ENCODE measurements around the gene THOC5.

THOC5 gene

DNA sequence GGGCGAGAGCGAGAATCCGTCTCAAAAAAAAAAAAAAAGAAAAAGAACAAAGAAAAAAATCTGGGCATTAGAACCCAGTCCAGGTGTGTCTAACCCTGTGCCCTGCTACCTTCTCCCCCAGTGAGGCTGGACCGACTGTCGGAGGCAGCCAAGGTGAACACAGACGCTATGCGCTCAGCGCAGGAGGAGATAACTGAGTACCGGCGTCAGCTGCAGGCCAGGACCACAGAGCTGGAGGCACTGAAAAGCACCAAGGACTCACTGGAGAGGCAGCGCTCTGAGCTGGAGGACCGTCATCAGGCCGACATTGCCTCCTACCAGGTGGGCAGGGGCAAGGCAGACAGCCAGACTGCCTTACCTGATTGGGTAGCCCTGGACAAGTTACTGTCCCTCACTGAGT is 70.3 kb downstream of the THOC5 start:
- no peak overlapping the region for H3K9ac ChIP-seq (ENCODE audit: low read length)
- no peaks in the 10 kb centered on the region for H4K20me1 ChIP-seq (ENCODE audit: low read depth, low read length)
- no peaks in the 10 kb centered on the region for H3K36me3 ChIP-seq (ENCODE audit: low read length)
- H2AFZ ChIP-seq (ENCODE audit: low read depth, low read length, severe bottlenecking): no peak overlapping the region
- H3F3A ChIP-seq (ENCODE audit: insufficient read depth): no peaks in the 10 kb centered on the region
- H3K79me2 ChIP-seq (ENCODE audit: insufficient read depth, low read length): no peaks in the 10 kb centered on the region
- H3K27me3 ChIP-seq (ENCODE audit: low read length): no peaks in the 10 kb centered on the region
- no peaks in the 10 kb centered on the region for H3K9me2 ChIP-seq (replicated peaks; ENCODE audit: insufficient read depth, low read length)
- no peak overlapping the region for H3K4me2 ChIP-seq (ENCODE audit: low read depth, low read length, poor library complexity, severe bottlenecking)
- no peak overlapping the region for H3K27ac ChIP-seq (ENCODE audit: low read depth, low read length)
- H3K4me3 ChIP-seq (ENCODE audit: insufficient read depth, low read length, poor library complexity, severe bottlenecking): no peak overlapping the region
- no peak for TF ChIP-seq EZH2phosphoT487 (conservative IDR thresholded peaks at IDR 0.05; ENCODE audit: low read length)
- TF ChIP-seq, protein P1, sequence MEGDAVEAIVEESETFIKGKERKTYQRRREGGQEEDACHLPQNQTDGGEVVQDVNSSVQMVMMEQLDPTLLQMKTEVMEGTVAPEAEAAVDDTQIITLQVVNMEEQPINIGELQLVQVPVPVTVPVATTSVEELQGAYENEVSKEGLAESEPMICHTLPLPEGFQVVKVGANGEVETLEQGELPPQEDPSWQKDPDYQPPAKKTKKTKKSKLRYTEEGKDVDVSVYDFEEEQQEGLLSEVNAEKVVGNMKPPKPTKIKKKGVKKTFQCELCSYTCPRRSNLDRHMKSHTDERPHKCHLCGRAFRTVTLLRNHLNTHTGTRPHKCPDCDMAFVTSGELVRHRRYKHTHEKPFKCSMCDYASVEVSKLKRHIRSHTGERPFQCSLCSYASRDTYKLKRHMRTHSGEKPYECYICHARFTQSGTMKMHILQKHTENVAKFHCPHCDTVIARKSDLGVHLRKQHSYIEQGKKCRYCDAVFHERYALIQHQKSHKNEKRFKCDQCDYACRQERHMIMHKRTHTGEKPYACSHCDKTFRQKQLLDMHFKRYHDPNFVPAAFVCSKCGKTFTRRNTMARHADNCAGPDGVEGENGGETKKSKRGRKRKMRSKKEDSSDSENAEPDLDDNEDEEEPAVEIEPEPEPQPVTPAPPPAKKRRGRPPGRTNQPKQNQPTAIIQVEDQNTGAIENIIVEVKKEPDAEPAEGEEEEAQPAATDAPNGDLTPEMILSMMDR (IDR thresholded peaks at IDR 0.05; ENCODE audit: insufficient read depth, low read length, poor library complexity, severe bottlenecking): no peak
- no peaks in the 10 kb centered on the region for H3K9me3 ChIP-seq (ENCODE audit: insufficient read depth, low read length)

DNA sequence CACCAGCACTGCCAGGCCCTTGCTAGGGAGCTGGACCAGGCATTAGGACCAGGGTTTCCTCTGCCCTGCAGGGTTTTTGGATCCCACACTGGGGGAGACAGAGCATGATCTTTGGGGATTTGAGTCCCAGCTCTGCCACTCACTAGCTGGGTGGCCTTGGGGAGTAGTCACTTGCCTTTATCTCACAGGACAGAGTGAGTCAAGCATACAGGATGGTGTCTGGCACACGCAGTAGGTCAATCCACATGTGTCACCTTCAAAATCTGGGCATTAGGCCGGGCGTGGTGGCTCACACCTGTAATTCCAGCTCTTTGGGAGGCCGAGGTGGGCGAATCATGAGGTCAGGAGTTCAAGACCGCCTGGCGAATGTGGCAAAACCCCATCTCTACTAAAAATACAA is 70.8 kb downstream of the THOC5 start:
- Histone ChIP-seq H3K36me3 (ENCODE audit: low read length) (no peaks in the 10 kb centered on the region), H2AFZ (ENCODE audit: low read depth, low read length, severe bottlenecking) (no peak overlapping the region), H3K27ac (ENCODE audit: low read depth, low read length) (no peak overlapping the region), H3K79me2 (ENCODE audit: insufficient read depth, low read length) (no peaks in the 10 kb centered on the region), H3K4me2 (ENCODE audit: low read depth, low read length, poor library complexity, severe bottlenecking) (no peak overlapping the region), H4K20me1 (ENCODE audit: low read depth, low read length) (no peaks in the 10 kb centered on the region), H3K4me3 (ENCODE audit: insufficient read depth, low read length, poor library complexity, severe bottlenecking) (no peak overlapping the region), H3K9ac (ENCODE audit: low read length) (no peak overlapping the region), H3K27me3 (ENCODE audit: low read length) (no peaks in the 10 kb centered on the region), H3K9me2 (replicated peaks; ENCODE audit: insufficient read depth, low read length) (no peaks in the 10 kb centered on the region), H3F3A (ENCODE audit: insufficient read depth) (no peaks in the 10 kb centered on the region), H3K9me3 (ENCODE audit: insufficient read depth, low read length) (no peaks in the 10 kb centered on the region)
- TF ChIP-seq, protein P1 (IDR thresholded peaks at IDR 0.05; ENCODE audit: insufficient read depth, low read length, poor library complexity, severe bottlenecking): no peak
- TF ChIP-seq EZH2phosphoT487 (conservative IDR thresholded peaks at IDR 0.05; ENCODE audit: low read length): no peak

DNA sequence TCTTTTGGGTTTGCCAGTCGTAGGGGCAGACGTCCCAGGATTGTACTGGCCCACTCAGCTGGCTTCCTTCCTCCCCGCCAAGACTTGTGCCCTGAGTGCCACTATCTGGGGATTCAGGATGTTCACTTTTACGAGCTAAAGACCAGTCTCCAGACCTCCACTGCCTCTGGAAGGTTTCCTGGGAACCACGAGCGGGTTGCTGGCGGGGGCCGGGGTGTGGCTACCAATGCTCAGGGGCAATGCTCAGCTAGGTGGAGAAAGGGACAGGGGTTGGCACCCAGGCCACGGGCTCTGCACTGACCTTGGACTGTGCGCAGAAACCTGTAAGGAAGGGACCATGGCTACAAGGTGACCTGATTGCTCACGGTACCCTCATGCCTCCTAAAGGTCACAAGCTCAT is 71.3 kb downstream of the THOC5 start:
- H3K4me3 ChIP-seq (ENCODE audit: insufficient read depth, low read length, poor library complexity, severe bottlenecking): no peak overlapping the region
- H3K27me3 ChIP-seq (ENCODE audit: low read length): no peaks in the 10 kb centered on the region
- H3K9ac ChIP-seq (ENCODE audit: low read length): no peak overlapping the region
- H4K20me1 ChIP-seq (ENCODE audit: low read depth, low read length): no peaks in the 10 kb centered on the region
- no peaks in the 10 kb centered on the region for H3K79me2 ChIP-seq (ENCODE audit: insufficient read depth, low read length)
- no peak overlapping the region for H3K27ac ChIP-seq (ENCODE audit: low read depth, low read length)
- H3K9me3 ChIP-seq (ENCODE audit: insufficient read depth, low read length): no peaks in the 10 kb centered on the region
- no peak overlapping the region for H2AFZ ChIP-seq (ENCODE audit: low read depth, low read length, severe bottlenecking)
- TF ChIP-seq EZH2phosphoT487 (conservative IDR thresholded peaks at IDR 0.05; ENCODE audit: low read length): no peak
- TF ChIP-seq, protein P1 (IDR thresholded peaks at IDR 0.05; ENCODE audit: insufficient read depth, low read length, poor library complexity, severe bottlenecking): no peak
- no peaks in the 10 kb centered on the region for H3F3A ChIP-seq (ENCODE audit: insufficient read depth)
- no peak overlapping the region for H3K4me2 ChIP-seq (ENCODE audit: low read depth, low read length, poor library complexity, severe bottlenecking)
- no peaks in the 10 kb centered on the region for H3K9me2 ChIP-seq (replicated peaks; ENCODE audit: insufficient read depth, low read length)
- no peaks in the 10 kb centered on the region for H3K36me3 ChIP-seq (ENCODE audit: low read length)
